IMR-90 (cell line): Measurements from ENCODE around the gene ISOC1. TPM values are rescaled to one million over a fixed set of nuclear protein-coding genes. Genes with fewer than 3 reads are reported as not detected.

Experiments used
- ATAC-seq: fragments of 200-7000 bp; cut with Tn5 transposase; 2 replicates; pipeline ENCODE4 v1.9.1; 2020; ENCODE audit warnings: low read depth, mild to moderate bottlenecking, moderate library complexity
- BruUV-seq: library from RNA; stranded (reverse); fragments of 400-500 nt; replicated peaks from 2 replicates; lab custom pipeline; 2021; lab: Mats Ljungman, UMichigan
- CTCF ChIA-PET: fragments of 300-600 bp; formaldehyde crosslinking; extraction: SDS; loops from one replicate; lab custom pipeline; 2021; ENCODE audit warnings: antibody characterized with exemption; lab: Yijun Ruan, JAX
- POLR2A ChIA-PET: fragments of 300-600 bp; sonication (Branson Sonifier 250); formaldehyde crosslinking; loops from one replicate; lab custom pipeline; 2022; ENCODE audit warnings: antibody characterized with exemption; ENCODE audit not compliant: unreplicated experiment; lab: Charles Lee
- DNase-seq: peaks from one replicate; pipeline ENCODE4 v3.0.0; 2013
- H2AFZ ChIP-seq: replicated peaks from 2 replicates; pipeline ENCODE3; 2013; ENCODE audit warnings: low read length, mild to moderate bottlenecking; ENCODE audit not compliant: poor library complexity
- H2AK5ac ChIP-seq: 2 replicates; pipeline ENCODE4 v1.6.1; 2013; ENCODE audit warnings: low read depth, low read length, inconsistent platforms
- H2AK9ac ChIP-seq: replicated peaks from 2 replicates; pipeline ENCODE3; 2013; ENCODE audit warnings: mild to moderate bottlenecking, low read depth, low read length, moderate library complexity; ENCODE audit not compliant: poor library complexity
- H2BK120ac ChIP-seq: 2 replicates; pipeline ENCODE4 v1.6.1; 2013; ENCODE audit warnings: low read depth, low read length, inconsistent platforms
- H2BK15ac ChIP-seq: 3 replicates; pipeline ENCODE4 v1.6.1; 2013; ENCODE audit warnings: low read depth, low read length, inconsistent platforms
- H2BK20ac ChIP-seq: 2 replicates; pipeline ENCODE4 v1.6.1; 2013; ENCODE audit warnings: low read depth, mild to moderate bottlenecking, inconsistent platforms, low read length, moderate library complexity
- H2BK5ac ChIP-seq: 2 replicates; pipeline ENCODE4 v1.6.1; 2013; ENCODE audit warnings: mild to moderate bottlenecking, low read depth, low read length, inconsistent platforms; ENCODE audit not compliant: poor library complexity, severe bottlenecking
- H3K14ac ChIP-seq: replicated peaks from 2 replicates; pipeline ENCODE4 v1.6.1; 2013; ENCODE audit warnings: low read depth, low read length, inconsistent platforms
- H3K18ac ChIP-seq: 2 replicates; pipeline ENCODE4 v1.6.1; 2013; ENCODE audit warnings: low read depth, low read length, control low read depth
- H3K23ac ChIP-seq: 2 replicates; pipeline ENCODE4 v1.6.1; 2013; ENCODE audit warnings: low read depth, low read length, inconsistent platforms
- H3K27ac ChIP-seq: 2 replicates; pipeline ENCODE4 v1.5.1; 2013; ENCODE audit warnings: mild to moderate bottlenecking, control low read depth, low read length; ENCODE audit not compliant: insufficient read depth
- H3K27me3 ChIP-seq: 2 replicates; pipeline ENCODE4 v1.6.1; 2013; ENCODE audit warnings: low read length; ENCODE audit not compliant: control insufficient read depth, insufficient read depth
- H3K36me3 ChIP-seq: 2 replicates; pipeline ENCODE4 v1.6.1; 2013; ENCODE audit warnings: low read length, mixed read lengths; ENCODE audit not compliant: control insufficient read depth, insufficient read depth
- H3K4ac ChIP-seq: 2 replicates; pipeline ENCODE4 v1.6.1; 2013; ENCODE audit warnings: low read depth, low read length, inconsistent platforms
- H3K4me1 ChIP-seq: 2 replicates; pipeline ENCODE4 v1.6.1; 2013; ENCODE audit warnings: low read length, mixed read lengths; ENCODE audit not compliant: control insufficient read depth, insufficient read depth
- H3K4me2 ChIP-seq: 2 replicates; pipeline ENCODE4 v1.6.1; 2013; ENCODE audit warnings: low read depth, mild to moderate bottlenecking, control low read depth, low read length, moderate library complexity
- H3K4me3 ChIP-seq: 2 replicates; pipeline ENCODE4 v1.5.1; 2013; ENCODE audit warnings: low read depth, mild to moderate bottlenecking, control low read depth, low read length, moderate library complexity; ENCODE audit not compliant: insufficient read depth
- H3K56ac ChIP-seq: 2 replicates; pipeline ENCODE4 v1.6.1; 2013; ENCODE audit warnings: low read length, inconsistent platforms; ENCODE audit not compliant: insufficient read depth; ENCODE audit errors: extremely low read depth
- H3K79me1 ChIP-seq, 2 experiments: 2 replicates each; pipeline ENCODE4 v1.6.1; 2013; ENCODE audit warnings: low read length in 2 of 2, inconsistent platforms in 1 of 2, low read depth in 1 of 2
- H3K9ac ChIP-seq: 2 replicates; pipeline ENCODE4 v1.6.1; 2013; ENCODE audit warnings: low read depth, low read length, control low read depth
- H3K9me1 ChIP-seq: 2 replicates; pipeline ENCODE4 v1.6.1; 2013; ENCODE audit warnings: low read length, inconsistent platforms; ENCODE audit not compliant: insufficient read depth
- H3K9me3 ChIP-seq: 2 replicates; pipeline ENCODE4 v1.6.1; 2013; ENCODE audit warnings: low read length; ENCODE audit not compliant: control insufficient read depth, insufficient read depth
- H4K20me1 ChIP-seq: 2 replicates; pipeline ENCODE4 v1.6.1; 2013; ENCODE audit warnings: low read length, inconsistent platforms; ENCODE audit not compliant: insufficient read depth
- H4K5ac ChIP-seq: 2 replicates; pipeline ENCODE4 v1.6.1; 2013; ENCODE audit warnings: mild to moderate bottlenecking, low read depth, low read length, control low read depth
- H4K8ac ChIP-seq, 2 experiments: 2 replicates each; pipeline ENCODE4 v1.6.1; 2013; ENCODE audit warnings: low read depth in 2 of 2, low read length in 2 of 2, control low read depth in 1 of 2, inconsistent platforms in 1 of 2
- H4K91ac ChIP-seq: 2 replicates; pipeline ENCODE4 v1.6.1; 2013; ENCODE audit warnings: low read depth, low read length, inconsistent platforms; ENCODE audit not compliant: insufficient read depth
- BHLHE40 ChIP-seq: fragments of 150-350 bp; IDR thresholded peaks from 2 replicates; pipeline ENCODE4 v1.6.1; 2016; ENCODE audit warnings: mild to moderate bottlenecking, low read depth, low read length
- CEBPB ChIP-seq: IDR thresholded peaks from 2 replicates; pipeline ENCODE4 v1.6.1; 2012; ENCODE audit warnings: low read depth, low read length, improper control_type of control experiment
- CHD1 ChIP-seq: IDR thresholded peaks from 2 replicates; pipeline ENCODE4 v1.6.1; 2012; ENCODE audit warnings: low read depth, low read length, improper control_type of control experiment
- CTCF ChIP-seq: conservative IDR thresholded peaks from 2 replicates; pipeline ENCODE4 v1.5.1; 2012; ENCODE audit warnings: mild to moderate bottlenecking, low read depth, low read length, improper control_type of control experiment
- FOS ChIP-seq: fragments of 150-350 bp; IDR thresholded peaks from 2 replicates; pipeline ENCODE4 v1.6.1; 2016; ENCODE audit warnings: low read depth, low read length
- MAFK ChIP-seq: IDR thresholded peaks from 2 replicates; pipeline ENCODE4 v1.6.1; 2012; ENCODE audit warnings: low read depth, low read length, improper control_type of control experiment
- MAZ ChIP-seq: IDR thresholded peaks from 2 replicates; pipeline ENCODE4 v1.6.1; 2012; ENCODE audit warnings: low read depth, mild to moderate bottlenecking, low read length, improper control_type of control experiment, moderate library complexity, borderline replicate concordance
- MXI1 ChIP-seq: IDR thresholded peaks from 2 replicates; pipeline ENCODE4 v1.6.1; 2012; ENCODE audit warnings: low read depth, mild to moderate bottlenecking, low read length, moderate library complexity, borderline replicate concordance
- NFE2L2 ChIP-seq: fragments of 150-350 bp; IDR thresholded peaks from 2 replicates; pipeline ENCODE4 v1.6.1; 2016; ENCODE audit warnings: low read depth, mild to moderate bottlenecking, low read length
- POLR2A ChIP-seq: IDR thresholded peaks from 2 replicates; pipeline ENCODE4 v1.6.1; 2012; ENCODE audit warnings: mild to moderate bottlenecking, low read depth, low read length
- RAD21 ChIP-seq: IDR thresholded peaks from 2 replicates; pipeline ENCODE4 v1.6.1; 2012; ENCODE audit warnings: low read length, improper control_type of control experiment
- RCOR1 ChIP-seq: IDR thresholded peaks from 2 replicates; pipeline ENCODE4 v1.6.1; 2012; ENCODE audit warnings: mild to moderate bottlenecking, low read length, improper control_type of control experiment; ENCODE audit not compliant: insufficient replicate concordance
- RFX5 ChIP-seq: IDR thresholded peaks from 2 replicates; pipeline ENCODE4 v1.8.0; 2012; ENCODE audit warnings: low read depth, mild to moderate bottlenecking, low read length, moderate library complexity
- SMC3 ChIP-seq: fragments of 150-350 bp; IDR thresholded peaks from 2 replicates; pipeline ENCODE4 v1.6.1; 2016; ENCODE audit warnings: low read depth, mild to moderate bottlenecking, antibody characterized with exemption, low read length, moderate library complexity
- WGBS, 2 experiments: methylation state at CpG; one replicate each; pipeline versions ENCODE4 v1.1.5 to v1.1.7; 2013; ENCODE audit warnings: missing lambda C conversion rate in 2 of 2; ENCODE audit not compliant: insufficient read length in 1 of 2; ENCODE audit errors: extremely low coverage in 2 of 2; 5-methylcytosine and 5-hydroxymethylcytosine counted together
- dilution Hi-C: fragments of 300-500 bp; cut with HindIII; formaldehyde crosslinking; loops from one replicate; pipeline ENCODE4 v1.14.3; 2018; ENCODE audit warnings: low sequenced_read_pairs; ENCODE audit not compliant: unreplicated experiment
- in situ Hi-C: fragments of 300-500 bp; cut with MboI; formaldehyde crosslinking; loops from 3 replicates; pipeline ENCODE4 v1.14.3; 2019; ENCODE audit warnings: low sequenced_read_pairs, inconsistent platforms, mixed read lengths
- intact Hi-C: fragments of 100-400 bp; cut with micrococcal nuclease; formaldehyde crosslinking; loops from 2 replicates; pipeline ENCODE4 v1.10.0; 2022
- polyA plus RNA-seq, 3 experiments: library from polyadenylated mRNA; depleted of rRNA; stranded (reverse); fragments of >200 nt; gene quantifications; 2 replicates each; pipeline ENCODE4 v1.2.3, GENCODE V29; 2012; ENCODE audit warnings: low replicate concordance in 1 of 3
- total RNA-seq: library from RNA; depleted of rRNA; stranded (reverse); fragments of >200 nt; gene quantifications from 2 replicates; pipeline ENCODE4 v1.2.3, GENCODE V29; 2012
- TF ChIP-seq, protein P1 (sequence below): fragments of 150-350 bp; IDR thresholded peaks from 2 replicates; pipeline ENCODE4 v1.6.1; 2017; ENCODE audit warnings: mild to moderate bottlenecking, antibody characterized with exemption, low read length, low read depth
- TF ChIP-seq, protein P2 (sequence below): fragments of 150-350 bp; IDR thresholded peaks from 2 replicates; pipeline ENCODE4 v1.6.1; 2016; ENCODE audit warnings: low read depth, mild to moderate bottlenecking, low read length, moderate library complexity, borderline replicate concordance

ISOC1 gene
- total and polyA plus RNA-seq, 2 of the 4 experiments (the other 2 are of a cell fraction): 10.8 to 11.6 TPM

DNA sequence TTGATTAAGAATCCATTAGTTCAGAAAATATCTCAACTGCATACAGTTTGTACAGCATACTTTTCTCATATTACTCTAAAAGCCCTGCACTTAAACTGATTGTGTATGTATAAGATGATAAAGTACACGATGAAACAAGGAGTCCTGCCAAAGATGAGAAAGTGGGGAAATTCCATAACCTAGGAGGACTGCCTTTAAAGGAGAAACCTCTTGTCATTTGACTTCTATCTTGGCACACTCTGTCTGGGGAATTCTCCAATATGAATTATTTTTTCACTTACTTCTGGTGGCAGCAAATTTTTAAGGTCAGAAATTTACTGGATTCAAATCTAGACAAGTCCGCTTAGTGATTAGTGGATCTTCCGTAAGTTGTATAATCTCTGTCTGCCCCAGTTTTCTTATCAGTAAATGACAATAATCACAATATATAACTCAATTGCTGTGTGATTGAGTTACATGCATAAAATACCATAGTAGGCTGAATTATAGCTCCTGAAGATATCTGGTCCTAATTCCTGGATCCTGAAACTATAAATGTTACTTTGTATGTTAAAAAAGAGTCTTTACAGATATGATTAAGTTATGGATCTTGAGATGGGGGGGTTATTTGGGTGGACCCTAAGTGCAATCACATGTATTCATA, 17.0 kb upstream of the ISOC1 start:
- H4K91ac ChIP-seq: no peak overlapping the region
- ChIA-PET POLR2A (no interaction called here), CTCF (interaction anchor here (0.7 to 1.6 kb wide), 3 partner anchors 11 to 1408 kb away, joined by 3 read pairs; partner anchors contain the start of gene ISOC1)
- in situ Hi-C loops (no loop called here), dilution Hi-C loops (no loop called here), intact Hi-C loops (no loop called here)
- no peak overlapping the region for H3K56ac ChIP-seq
- H3K18ac ChIP-seq: no peak overlapping the region
- no peaks in the 10 kb centered on the region for H3K9me1 ChIP-seq
- ATAC-seq: no peak
- H3K27me3 ChIP-seq: no peaks in the 10 kb centered on the region
- BruUV-seq: no TSS peak
- H3K4ac ChIP-seq: no peak overlapping the region
- no peaks in the 10 kb centered on the region for H3K4me1 ChIP-seq
- H2AK5ac ChIP-seq: no peak overlapping the region
- no peaks in the 10 kb centered on the region for H3K79me1 ChIP-seq
- no peak overlapping the region for H2BK120ac ChIP-seq
- H3K23ac ChIP-seq: no peak overlapping the region
- H3K4me3 ChIP-seq: no peak overlapping the region
- no peak overlapping the region for H4K5ac ChIP-seq
- H4K20me1 ChIP-seq: no peaks in the 10 kb centered on the region
- H3K27ac ChIP-seq: no peak overlapping the region
- H3K14ac ChIP-seq: no peak overlapping the region
- no peak overlapping the region for H2BK5ac ChIP-seq
- no peak overlapping the region for H2BK20ac ChIP-seq
- H2AK9ac ChIP-seq: no peak overlapping the region
- H2AFZ ChIP-seq: no peak overlapping the region
- no peaks in the 10 kb centered on the region for H3K9me3 ChIP-seq
- DNase-seq: no peak
- H3K36me3 ChIP-seq: no peaks in the 10 kb centered on the region
- no peak for TF ChIP-seq NFE2L2
- TF ChIP-seq FOS: no peak
- TF ChIP-seq, protein P1, sequence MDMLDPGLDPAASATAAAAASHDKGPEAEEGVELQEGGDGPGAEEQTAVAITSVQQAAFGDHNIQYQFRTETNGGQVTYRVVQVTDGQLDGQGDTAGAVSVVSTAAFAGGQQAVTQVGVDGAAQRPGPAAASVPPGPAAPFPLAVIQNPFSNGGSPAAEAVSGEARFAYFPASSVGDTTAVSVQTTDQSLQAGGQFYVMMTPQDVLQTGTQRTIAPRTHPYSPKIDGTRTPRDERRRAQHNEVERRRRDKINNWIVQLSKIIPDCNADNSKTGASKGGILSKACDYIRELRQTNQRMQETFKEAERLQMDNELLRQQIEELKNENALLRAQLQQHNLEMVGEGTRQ: no peak
- no peak for TF ChIP-seq SMC3
- TF ChIP-seq CHD1: no peak
- no peak for TF ChIP-seq RAD21
- no peak for TF ChIP-seq CTCF
- TF ChIP-seq RCOR1: no peak
- TF ChIP-seq MAZ: no peak
- TF ChIP-seq MXI1: no peak
- TF ChIP-seq, protein P2, sequence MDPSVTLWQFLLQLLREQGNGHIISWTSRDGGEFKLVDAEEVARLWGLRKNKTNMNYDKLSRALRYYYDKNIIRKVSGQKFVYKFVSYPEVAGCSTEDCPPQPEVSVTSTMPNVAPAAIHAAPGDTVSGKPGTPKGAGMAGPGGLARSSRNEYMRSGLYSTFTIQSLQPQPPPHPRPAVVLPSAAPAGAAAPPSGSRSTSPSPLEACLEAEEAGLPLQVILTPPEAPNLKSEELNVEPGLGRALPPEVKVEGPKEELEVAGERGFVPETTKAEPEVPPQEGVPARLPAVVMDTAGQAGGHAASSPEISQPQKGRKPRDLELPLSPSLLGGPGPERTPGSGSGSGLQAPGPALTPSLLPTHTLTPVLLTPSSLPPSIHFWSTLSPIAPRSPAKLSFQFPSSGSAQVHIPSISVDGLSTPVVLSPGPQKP: no peak
- no peak for TF ChIP-seq POLR2A
- TF ChIP-seq CEBPB: no peak
- no peak for TF ChIP-seq MAFK
- no peak for TF ChIP-seq RFX5
- no peak for TF ChIP-seq BHLHE40
- H3K4me2 ChIP-seq: no peak overlapping the region
- WGBS, 2 experiments: no CpG with 5 or more reads among the region's 3 CpGs
- no peak overlapping the region for H3K9ac ChIP-seq
- H2BK15ac ChIP-seq: no peak overlapping the region
- no peak overlapping the region for H4K8ac ChIP-seq
